GM18508 (cell line): ENCODE data around the gene GPR25.

Experiments used
- ATAC-seq: cut with Tn5 transposase; IDR thresholded peaks from one replicate; pipeline ENCODE4 v1.9.1; 2021; ENCODE audit warnings: moderate number of reproducible peaks; ENCODE audit not compliant: insufficient read depth, unreplicated experiment

Gene GPR25

DNA sequence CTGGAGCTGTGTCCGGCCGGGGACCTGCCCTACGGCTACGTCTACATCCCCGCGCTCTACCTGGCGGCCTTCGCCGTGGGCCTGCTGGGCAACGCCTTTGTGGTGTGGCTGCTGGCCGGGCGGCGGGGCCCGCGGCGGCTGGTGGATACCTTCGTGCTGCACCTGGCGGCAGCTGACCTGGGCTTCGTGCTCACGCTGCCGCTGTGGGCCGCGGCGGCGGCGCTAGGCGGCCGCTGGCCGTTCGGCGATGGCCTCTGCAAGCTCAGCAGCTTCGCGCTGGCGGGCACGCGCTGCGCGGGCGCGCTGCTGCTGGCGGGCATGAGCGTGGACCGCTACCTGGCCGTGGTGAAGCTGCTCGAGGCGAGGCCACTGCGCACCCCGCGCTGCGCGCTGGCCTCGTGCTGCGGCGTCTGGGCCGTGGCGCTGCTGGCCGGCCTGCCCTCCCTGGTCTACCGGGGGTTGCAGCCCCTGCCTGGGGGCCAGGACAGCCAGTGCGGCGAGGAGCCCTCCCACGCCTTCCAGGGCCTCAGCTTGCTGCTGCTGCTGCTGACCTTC is 412 bp downstream of the GPR25 start:
- ATAC-seq = no peak

DNA sequence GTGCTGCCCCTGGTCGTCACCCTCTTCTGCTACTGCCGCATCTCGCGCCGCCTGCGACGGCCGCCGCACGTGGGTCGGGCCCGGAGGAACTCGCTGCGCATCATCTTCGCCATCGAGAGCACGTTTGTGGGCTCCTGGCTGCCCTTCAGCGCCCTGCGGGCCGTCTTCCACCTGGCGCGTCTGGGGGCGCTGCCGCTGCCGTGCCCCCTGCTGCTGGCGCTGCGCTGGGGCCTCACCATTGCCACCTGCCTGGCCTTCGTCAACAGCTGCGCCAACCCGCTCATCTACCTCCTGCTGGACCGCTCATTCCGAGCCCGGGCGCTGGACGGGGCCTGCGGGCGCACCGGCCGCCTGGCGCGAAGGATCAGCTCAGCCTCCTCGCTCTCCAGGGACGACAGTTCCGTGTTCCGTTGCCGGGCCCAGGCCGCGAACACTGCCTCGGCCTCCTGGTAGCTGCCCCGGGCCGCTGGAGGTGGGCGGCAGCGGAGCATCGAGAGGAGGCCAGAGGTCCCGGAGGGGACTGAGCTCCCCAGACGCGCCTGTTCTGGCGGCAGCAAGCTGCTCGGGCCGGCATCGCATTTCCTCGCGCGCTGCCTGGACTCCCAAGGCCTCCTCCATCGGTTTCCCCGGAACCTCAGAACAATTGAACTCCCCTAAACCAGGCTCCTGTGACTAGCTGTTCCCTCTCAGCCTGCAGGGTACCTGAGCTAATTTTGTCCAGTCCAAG is 1.1 kb downstream of the GPR25 start:
- no peak for ATAC-seq

DNA sequence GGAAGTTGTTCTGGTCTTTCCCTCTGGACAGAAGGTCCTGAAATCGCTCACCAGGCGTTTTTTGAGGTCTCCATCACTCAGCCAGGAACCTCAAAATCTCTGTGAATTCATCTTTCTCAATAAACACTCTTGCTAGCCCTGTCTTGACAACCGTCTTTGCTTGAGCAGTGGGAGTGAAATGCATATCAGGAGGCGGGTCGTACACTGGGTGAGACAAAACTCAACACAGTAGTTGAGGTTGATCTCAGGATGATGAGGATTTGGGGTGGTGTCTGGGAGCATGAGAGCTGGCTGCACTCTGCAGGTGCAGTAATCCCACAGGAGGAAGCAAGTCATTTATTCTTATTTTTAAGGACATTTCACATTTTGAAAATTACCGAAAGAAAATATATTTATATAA is 1.9 kb downstream of the GPR25 start:
- ATAC-seq = no peak

DNA sequence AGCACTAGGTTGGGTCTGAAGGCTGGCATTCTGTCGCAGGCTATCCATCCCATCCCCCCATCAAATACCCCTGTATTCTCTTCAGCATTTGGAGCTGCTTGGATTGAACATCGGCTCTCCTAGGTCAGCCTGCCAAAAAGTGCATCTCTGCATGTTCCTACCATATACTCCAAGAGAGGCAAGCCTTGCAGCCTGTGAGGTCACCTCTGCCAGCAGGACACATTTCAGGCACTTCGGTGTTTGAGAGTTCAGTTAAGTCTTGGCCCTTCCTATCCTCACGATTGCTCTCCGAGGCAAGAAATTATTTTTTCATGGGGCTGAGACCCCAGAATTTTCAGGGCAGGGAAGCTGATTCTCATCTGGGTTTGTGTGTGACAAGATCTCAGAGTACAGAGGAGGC is 2.6 kb downstream of the GPR25 start:
- ATAC-seq = no peak

DNA sequence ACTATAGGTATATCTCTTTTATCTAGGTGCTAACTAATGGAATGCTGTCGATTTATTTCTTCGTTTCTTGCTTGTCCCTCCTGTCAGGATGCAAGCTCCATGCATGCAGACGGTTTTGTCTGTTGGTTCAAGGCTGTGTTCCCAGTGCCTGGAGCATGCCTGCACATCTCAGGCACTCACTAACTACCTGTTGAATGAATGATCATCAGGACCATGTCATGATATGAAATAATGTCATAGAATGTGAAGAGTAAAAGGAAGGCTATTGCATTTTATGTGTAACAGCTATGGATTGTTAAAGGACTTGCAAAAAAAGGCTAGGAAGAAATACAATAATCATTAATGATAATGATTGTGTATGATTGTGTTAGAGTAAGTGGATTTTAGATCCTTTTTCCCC is 4.2 kb downstream of the GPR25 start:
- no peak for ATAC-seq

DNA sequence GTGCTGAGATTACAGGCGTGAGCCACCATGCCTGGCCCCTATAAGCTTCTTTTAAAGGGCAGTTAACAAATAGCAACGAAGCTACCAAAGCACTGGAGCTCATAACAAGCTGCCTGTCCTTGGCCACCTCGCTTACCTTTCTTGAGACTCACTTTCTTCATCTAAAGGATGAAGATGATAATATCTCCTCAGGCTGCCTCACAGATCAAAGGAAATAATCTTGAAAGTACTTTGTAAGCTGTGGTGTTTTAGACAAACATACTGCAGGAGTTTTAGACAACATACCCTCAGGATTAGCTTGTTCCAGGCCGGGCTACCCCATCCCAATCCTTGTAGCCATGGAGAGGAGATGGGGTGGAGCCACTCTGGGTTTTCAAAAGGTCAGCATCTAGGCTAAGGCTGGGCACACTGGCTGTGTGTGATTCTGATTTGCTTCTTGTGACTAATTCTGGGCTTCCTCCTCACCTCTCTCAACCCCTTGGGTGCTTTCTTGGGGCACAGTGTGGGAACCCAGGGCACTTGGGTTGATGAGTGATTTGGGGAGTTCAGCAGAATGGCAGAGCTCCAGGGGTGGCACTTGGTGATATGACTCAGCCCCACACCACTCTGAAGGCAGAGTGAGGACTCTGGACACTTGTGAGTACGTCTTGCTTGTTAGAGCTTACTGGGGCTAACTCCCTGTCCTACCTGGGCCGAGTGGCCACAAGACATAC is 5.2 kb downstream of the GPR25 start:
- peak; percentile 71 for ATAC-seq

DNA sequence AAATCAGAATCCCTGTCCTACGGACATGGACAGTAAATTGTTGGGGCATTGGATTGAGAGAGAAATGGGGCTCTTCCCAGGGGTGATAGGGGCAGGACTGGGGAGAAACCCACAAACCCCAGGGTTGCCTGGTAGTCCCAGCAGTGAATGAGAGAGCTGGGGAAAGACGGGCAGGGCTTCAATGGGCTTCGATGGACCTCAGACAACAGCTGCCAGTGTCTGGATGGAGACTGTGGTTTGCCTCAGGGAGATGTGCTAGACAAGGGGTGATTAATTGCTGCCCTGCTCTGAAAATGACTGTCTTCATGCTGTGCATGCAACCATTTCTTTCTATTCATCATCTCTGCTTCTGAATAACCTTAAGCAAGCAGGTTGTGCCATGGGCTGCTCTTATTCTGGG is 7.4 kb downstream of the GPR25 start:
- ATAC-seq = peak; percentile 44

DNA sequence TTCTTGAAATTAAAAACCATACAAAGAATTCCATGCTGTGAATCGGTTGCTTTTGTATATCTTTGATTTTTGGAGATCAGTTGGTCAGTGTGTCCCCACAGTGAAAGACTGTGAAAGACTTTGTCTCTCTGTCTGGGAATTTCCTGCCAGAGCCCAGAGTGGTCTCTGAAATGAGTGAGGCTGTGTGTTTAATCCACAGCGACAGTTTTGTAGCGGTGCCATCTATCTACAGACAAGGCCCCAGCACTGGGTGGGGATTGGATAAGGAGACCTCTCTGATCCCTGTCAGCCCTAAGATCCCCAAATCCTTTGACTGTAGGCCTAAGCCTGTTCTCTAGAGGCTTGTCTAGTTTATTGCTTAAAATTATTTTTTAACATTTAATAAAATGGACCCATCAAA is 10.3 kb downstream of the GPR25 start:
- ATAC-seq = no peak

DNA sequence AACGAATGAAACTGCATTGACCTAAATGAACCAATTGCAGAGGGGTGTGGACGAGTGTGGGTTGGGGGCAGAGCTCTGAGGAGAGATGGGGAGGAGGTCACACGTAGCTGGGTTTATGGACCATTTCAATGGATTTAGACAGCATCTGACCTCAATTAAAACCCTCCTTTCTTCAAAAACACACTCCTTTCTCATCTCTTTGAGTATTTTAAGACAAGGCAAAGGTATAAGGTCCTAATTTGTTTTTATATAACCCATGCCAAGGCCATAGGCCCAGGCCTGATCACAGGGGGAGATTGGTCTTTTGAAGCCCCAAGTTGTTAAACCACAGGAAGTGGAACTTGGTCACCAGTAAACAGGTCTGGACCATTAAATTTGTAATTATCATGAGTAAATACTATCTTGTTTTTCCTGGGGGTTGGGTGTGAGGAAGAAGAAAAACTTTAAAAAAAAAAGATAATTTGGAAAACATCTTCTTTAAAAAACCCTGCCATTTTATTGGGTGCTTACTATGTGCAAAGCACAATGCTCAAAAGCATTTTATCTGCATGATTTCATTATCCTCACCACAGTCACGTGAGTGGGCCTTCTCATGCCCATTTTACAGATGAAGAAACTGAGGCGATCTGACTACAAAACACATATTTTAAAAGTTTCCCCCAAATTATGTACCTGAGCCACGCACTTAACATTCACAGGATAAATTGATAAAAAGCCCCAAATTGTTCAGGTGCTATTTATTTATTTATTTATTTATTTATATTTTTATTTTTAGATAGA is 13.0 kb downstream of the GPR25 start:
- no peak for ATAC-seq

DNA sequence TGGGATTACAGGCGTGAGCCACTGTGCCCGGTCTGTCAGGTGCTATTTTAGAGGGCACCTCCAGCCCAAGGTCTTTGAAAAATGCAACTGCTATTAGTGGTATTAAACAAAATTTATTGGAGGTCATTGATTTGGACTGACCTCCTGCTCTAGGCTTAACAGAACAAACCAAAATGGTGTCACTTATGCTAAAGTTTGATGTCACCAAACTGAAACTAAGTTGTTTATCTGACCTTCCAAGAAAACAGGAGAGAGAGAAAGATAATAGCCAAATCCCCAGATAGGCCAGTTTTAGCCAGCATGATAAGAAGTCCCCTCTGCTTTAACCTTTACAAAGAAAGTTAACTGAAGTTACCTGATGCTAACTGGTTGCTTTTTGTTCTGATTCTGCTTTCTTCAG is 13.8 kb downstream of the GPR25 start:
- ATAC-seq = no peak

DNA sequence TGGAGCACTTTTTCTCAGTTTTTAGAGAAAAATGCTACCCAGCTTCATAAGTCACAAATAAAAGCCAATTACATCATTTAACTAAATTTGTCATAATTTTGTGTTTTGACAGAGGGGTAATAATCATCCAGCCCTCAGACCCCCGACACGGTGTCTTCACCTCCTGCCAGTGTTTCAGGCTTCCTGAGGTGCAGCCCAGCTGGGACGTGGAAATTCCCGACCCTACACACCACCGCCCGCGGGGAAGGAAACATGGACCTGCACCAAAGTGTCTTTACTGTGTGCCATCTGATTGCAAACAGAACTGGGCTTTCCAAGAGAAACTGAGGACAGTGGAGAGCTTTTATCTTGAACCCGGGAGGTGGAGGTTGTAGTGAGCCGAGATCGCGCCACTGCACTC is 14.3 kb downstream of the GPR25 start:
- ATAC-seq = no peak

DNA sequence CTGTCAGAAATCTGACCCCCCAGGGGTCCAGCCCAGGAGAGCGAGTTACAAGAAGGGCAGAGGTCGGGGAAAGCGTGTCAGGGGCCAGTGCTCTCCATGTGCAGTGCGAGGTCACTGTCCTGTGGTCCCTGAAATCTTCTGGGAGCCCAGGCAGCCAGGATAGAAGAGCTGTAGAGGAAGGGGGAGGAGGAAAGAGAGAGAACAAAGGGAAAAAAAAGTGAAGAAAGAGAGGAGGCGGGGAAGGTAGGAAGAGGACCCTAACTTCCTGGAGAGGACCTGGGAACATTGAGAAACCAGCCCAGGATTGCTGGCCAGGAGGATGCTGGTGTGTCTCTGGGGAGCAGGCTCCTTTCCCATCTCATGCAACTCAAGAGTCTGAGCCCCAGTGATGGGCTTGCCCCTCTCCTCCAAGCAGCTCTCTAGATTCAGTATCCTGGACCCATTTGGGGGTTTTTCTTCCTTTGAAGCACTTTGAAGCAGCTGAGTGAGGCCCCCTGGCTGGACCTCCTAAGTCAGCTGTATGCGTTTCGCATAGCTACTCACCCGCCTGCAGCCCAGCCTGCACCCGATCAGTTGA is 15.1 kb downstream of the GPR25 start:
- no peak for ATAC-seq

DNA sequence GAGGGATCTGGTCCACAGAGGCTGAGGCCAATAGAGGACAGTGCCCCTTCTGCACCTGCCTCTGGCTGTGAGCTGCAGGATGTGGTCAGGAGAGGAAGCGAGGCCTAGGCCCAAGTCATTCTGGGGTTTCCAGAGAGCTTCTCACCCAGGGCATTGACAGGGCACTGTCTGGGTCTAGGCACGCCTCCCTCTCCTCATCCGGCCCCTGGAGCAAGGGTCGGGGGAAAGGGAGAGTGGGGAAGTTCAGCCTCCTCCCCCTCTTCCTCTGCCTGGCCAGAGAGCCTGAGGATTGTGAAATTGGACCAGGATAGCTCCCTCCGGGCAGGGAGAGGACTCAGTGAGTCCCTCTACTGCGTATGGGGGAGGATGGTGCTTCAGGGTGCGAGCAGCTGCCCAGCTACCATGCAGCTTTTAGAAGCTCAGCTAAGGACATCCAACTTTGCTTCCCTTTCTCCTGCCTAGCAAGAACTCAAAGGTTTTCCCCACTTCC is 15.6 kb downstream of the GPR25 start:
- peak; percentile 82 for ATAC-seq

DNA sequence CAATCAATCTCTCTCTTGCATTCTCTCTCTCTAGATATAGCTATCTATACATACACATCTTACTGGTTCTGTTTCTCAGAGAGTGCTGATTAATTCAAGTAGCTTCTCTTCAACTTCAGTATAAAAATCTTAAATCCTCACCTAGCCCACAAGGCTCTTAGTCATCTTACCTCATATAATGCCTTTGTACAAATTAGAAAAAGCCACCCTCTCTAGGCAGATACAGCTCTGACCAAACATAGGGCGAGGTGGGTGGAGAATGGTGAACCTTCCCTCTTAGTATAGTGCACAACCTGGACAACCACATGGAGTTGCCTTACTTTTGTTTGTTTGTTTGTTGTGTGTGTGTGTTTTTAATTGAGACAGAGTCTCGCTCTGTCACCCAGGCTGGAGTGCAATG is 16.8 kb downstream of the GPR25 start:
- ATAC-seq = no peak

DNA sequence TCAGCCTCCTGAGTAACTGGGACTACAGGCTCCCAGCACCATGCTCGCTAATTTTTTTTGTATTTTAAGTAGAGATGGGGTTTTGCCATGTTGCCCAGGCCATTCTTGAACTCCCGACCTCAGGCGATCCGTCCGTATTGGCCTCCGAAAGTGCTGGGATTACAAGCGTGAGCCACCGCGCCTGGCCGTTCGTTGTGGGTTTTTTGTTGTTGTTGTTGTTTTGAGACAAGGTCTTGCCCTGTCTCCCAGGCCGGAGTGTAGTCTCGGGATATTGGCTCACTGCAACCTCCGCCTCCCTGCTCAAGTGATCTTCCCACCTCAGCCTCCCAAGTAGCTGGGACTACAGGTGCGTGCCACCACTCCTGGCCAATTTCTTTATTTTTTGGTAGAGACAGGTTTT is 17.2 kb downstream of the GPR25 start:
- no peak for ATAC-seq

DNA sequence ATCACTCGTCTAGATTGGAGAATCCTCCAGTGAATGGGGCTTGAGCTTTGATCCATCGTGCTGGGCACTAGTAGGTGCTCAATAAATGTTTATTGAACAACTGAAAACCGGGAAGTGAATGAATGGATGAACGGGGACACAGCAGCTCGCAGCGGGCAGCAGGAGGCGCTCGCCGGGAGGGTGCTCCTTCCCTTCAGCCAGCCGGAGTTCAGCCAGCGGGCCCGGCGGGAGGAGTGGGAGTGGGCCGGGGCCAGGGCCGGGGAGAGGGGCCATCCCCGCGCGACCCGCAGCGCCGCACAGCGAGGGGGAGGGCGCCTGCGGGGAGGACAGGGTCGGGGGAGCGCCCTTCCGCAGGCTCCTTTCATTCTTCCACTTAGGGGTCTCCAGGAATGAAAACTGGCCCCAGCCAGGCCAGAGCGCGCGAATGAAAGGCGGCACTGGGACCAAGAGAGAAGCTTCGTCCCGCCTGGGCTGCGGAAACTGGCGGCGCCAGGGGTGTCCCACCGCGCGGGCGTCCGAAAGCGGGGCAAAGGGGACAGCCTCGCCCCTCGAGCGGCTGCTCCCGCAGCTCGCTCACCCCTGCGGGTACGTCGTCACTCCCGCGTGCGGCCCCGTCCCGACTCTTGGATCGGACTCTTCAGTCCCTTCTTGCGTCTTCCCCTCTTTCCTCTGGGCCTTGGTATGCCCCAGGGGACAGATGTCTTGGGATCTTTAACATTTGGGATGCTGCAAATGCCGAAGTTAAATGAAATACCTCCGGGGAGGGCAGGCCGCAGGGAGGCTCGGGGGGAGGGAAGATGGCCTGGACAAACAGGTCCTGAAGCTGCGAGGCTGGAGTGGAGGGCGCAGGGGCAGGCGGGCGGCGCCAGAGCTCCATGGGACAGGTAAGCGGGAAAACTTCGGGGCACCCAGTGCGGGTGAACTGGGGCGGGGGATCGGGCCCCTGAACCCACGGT is 18.3 kb downstream of the GPR25 start:
- ATAC-seq = no peak

DNA sequence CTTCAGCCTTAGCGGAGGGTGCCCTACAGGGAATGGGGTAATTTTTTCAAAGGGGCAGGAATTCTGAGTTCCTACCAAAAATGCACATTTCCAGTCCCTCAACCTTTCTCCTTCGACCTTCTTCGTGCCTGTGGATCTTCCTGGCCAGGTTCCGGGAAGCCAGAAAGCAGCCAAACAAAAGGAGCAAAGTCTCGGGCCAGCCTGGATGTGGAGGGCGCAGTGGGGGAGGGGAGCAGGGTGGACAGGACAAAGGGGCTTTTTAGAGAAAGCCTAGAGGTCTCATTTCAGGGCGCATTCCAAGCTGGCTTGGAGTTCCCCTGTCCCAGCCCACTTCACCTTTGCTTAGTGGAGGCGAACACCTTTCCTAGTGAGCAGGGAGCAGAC is 19.0 kb downstream of the GPR25 start:
- ATAC-seq = no peak

DNA sequence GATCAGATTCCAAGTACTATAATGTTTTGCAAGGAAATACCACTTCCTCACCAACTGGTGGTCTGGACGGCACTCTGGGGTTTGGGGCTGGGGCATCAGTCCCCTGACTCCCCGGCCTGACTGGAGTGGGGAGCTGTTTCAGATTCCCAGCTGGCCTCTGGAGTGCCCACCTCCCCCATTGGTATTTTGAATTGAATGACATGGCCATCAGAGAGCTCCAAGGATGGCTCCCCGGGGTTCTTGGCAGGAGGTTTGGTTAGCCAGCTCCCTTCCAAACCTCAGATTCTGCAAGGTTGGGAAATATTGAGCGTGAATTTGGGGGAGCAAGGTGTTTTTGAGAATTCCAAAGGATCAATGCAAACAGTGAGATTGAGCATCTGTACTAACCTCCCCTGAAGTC is 19.8 kb downstream of the GPR25 start:
- no peak for ATAC-seq

DNA sequence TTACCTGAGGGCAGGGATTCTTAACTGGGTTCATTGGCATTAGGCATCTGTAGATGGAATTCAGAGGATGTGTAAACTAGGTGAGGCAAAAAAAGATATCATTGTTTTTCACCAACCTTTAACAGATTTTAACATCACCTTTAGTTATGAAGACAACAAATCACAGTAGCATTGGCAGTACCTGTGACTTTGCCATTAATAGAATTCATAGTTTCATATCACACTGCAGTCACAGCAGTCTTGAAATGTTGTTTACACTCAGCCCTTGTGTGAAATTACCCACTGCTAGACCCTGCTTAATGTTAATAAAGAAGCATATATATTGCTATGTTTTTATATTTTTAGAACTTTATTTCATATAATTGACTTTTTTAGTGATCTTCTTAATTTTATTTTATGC is 20.2 kb downstream of the GPR25 start:
- ATAC-seq = no peak
